Natural killer cell (primary cell): Measurements from ENCODE around the gene ALDH9A1. TPM values are rescaled to one million over a fixed set of nuclear protein-coding genes. Genes with fewer than 3 reads are reported as not detected.

Experiments used
- ATAC-seq, 3 donors: fragments of 150-1000 bp in 2 of 3; fragments of 200-7000 bp in 1 of 3; cut with Tn5 transposase; 1 replicate in 1 of 3; 2 replicates in 2 of 3; pipeline ENCODE4 v1.10.0; 2021; ENCODE audit warnings: mild to moderate bottlenecking in 2 of 3, moderate library complexity in 2 of 3
- DNase-seq, 2 donors: peaks; one replicate each; pipeline versions ENCODE4 v3.0.0 to v3.0.0-alpha.2; 2013 to 2021; ENCODE audit warnings: mixed read lengths in 1 of 2
- H3K27ac ChIP-seq: one replicate; pipeline ENCODE4 v1.5.1; 2013; ENCODE audit warnings: mild to moderate bottlenecking, low read length
- H3K27me3 ChIP-seq: one replicate; pipeline ENCODE4 v1.6.1; 2013; ENCODE audit warnings: low read length; ENCODE audit not compliant: control insufficient read depth, insufficient read depth
- H3K36me3 ChIP-seq: one replicate; pipeline ENCODE4 v1.6.1; 2013; ENCODE audit warnings: low read length; ENCODE audit not compliant: control insufficient read depth, insufficient read depth
- H3K4me1 ChIP-seq: one replicate; pipeline ENCODE4 v1.6.1; 2013; ENCODE audit warnings: low read length; ENCODE audit not compliant: control insufficient read depth, insufficient read depth
- H3K4me3 ChIP-seq: one replicate; pipeline ENCODE4 v1.5.1; 2013; ENCODE audit warnings: low read length
- H3K9me3 ChIP-seq: one replicate; pipeline ENCODE4 v1.6.1; 2013; ENCODE audit warnings: low read length; ENCODE audit not compliant: control insufficient read depth, insufficient read depth
- H3K27ac Mint-ChIP-seq, 2 donors: one replicate each; pipeline ENCODE4 v1.8.0; 2022; ENCODE audit warnings: mild to moderate bottlenecking in 2 of 2, mixed read lengths in 2 of 2, moderate library complexity in 1 of 2
- H3K27me3 Mint-ChIP-seq, 2 donors: one replicate each; pipeline ENCODE4 v1.8.0; 2022; ENCODE audit warnings: low read depth in 2 of 2, mixed read lengths in 2 of 2
- H3K36me3 Mint-ChIP-seq: one replicate; pipeline ENCODE4 v1.8.0; 2022; ENCODE audit warnings: mixed read lengths
- H3K4me1 Mint-ChIP-seq, 2 donors: one replicate each; pipeline ENCODE4 v1.8.0; 2022; ENCODE audit warnings: mixed read lengths in 2 of 2
- H3K4me3 Mint-ChIP-seq: one replicate; pipeline ENCODE4 v1.8.0; 2022; ENCODE audit warnings: mild to moderate bottlenecking, moderate library complexity, mixed read lengths
- H3K9me3 Mint-ChIP-seq, 2 donors: one replicate each; pipeline ENCODE4 v1.8.0; 2022; ENCODE audit warnings: mixed read lengths in 2 of 2
- WGBS: methylation state at CpG from one replicate; pipeline ENCODE4 v1.1.7; 2013; ENCODE audit warnings: missing lambda C conversion rate; ENCODE audit not compliant: insufficient coverage; 5-methylcytosine and 5-hydroxymethylcytosine counted together
- intact Hi-C: fragments of 100-400 bp; cut with micrococcal nuclease; formaldehyde crosslinking; loops from one replicate; pipeline ENCODE4 v1.14.2; 2022
- total RNA-seq, 4 donors: library from RNA; stranded (reverse); fragments of 120-200 nt in 1 of 4; gene quantifications; one replicate each; pipeline versions ENCODE4 v1.2.3 to v1.2.4, GENCODE V29; 2013 to 2022
- TF ChIP-seq, protein P1 (sequence below): fragments of 200-600 bp; IDR thresholded peaks from one replicate; pipeline ENCODE4 v1.8.0; 2022; ENCODE audit warnings: antibody characterized with exemption

The ALDH9A1 gene
- total RNA-seq, 3 donors from 2014 or later (not counting 1 experiment from before 2014, with no cell fraction given): 38.0 to 57.1 (median 50.3) TPM

DNA sequence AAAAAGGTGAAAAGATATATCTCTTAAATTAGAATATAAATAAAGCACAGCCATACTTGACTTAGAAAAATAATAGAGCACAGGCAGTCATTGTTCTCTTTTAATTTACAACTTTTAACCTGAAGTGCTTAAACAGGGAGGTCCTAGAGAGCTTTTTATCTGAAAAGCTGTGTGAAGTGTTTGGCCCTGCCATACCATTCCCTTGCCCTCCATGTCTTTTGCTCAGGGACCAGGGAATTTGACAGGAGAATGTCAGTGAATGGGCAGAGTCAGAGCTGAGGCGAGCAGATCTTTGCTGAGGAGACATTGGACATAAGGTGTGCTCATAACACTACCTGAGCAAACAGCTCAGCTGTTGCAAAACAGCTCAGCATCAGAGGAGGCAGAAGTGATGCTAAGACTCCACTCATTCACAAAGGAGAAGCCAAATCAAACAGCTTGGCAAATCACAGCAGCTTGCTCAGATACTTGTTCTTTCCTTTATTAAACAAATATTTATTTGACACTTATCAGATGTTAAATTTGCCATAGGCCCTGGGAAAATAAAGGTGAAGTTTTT is 82.2 kb downstream of the ALDH9A1 start:
- Histone ChIP-seq H3K4me3 (no peak overlapping the region), H3K36me3 (no peaks in the 10 kb centered on the region), H3K9me3 (no peaks in the 10 kb centered on the region), H3K27me3 (no peaks in the 10 kb centered on the region), H3K4me1 (no peaks in the 10 kb centered on the region), H3K27ac (no peak overlapping the region)
- ATAC-seq: no peak
- Mint-ChIP-seq H3K9me3 (no peaks in the 10 kb centered on the region), H3K4me3 (no peak overlapping the region), H3K27me3 (peaks cover 34 to 41% of the 10 kb centered on the region in 2 donors), H3K36me3 (no peaks in the 10 kb centered on the region), H3K4me1 (no peaks in the 10 kb centered on the region), H3K27ac (no peak overlapping the region)
- TF ChIP-seq, protein P1, sequence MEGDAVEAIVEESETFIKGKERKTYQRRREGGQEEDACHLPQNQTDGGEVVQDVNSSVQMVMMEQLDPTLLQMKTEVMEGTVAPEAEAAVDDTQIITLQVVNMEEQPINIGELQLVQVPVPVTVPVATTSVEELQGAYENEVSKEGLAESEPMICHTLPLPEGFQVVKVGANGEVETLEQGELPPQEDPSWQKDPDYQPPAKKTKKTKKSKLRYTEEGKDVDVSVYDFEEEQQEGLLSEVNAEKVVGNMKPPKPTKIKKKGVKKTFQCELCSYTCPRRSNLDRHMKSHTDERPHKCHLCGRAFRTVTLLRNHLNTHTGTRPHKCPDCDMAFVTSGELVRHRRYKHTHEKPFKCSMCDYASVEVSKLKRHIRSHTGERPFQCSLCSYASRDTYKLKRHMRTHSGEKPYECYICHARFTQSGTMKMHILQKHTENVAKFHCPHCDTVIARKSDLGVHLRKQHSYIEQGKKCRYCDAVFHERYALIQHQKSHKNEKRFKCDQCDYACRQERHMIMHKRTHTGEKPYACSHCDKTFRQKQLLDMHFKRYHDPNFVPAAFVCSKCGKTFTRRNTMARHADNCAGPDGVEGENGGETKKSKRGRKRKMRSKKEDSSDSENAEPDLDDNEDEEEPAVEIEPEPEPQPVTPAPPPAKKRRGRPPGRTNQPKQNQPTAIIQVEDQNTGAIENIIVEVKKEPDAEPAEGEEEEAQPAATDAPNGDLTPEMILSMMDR: no peak
- no peak for DNase-seq
- intact Hi-C loops: no loop called here
- 81% methylated on average over 1 of the region's 1 CpG for WGBS

Other genes with a start within 250 kb of the ALDH9A1 start
- gene LRRC52, start 154.6 kb downstream of the ALDH9A1 start, total RNA-seq: not detected
- 10 to 100 TPM; 27.2 to 34.3 (median 29.0) TPM for gene MGST3, start 67.3 kb downstream of the ALDH9A1 start, total RNA-seq
- 10 to 100 TPM; 45.4 to 52.6 (median 47.6) TPM for gene TMCO1, start 70.3 kb upstream of the ALDH9A1 start, total RNA-seq
- gene UCK2, start 129.1 kb upstream of the ALDH9A1 start, total RNA-seq: 10 to 100 TPM; 12.8 to 20.5 (median 14.4) TPM